RKO (cell line): ENCODE data around the gene SPTSSB.
A peak's percentile ranks its signal among the peaks of the same experiment; 100 is the strongest.

Experiments used
- DNase-seq: peaks from one replicate; pipeline ENCODE4 v3.0.0-alpha.2; 2016; ENCODE audit warnings: low spot score

SPTSSB gene

GRCh38 chr3:161390200-161390599 is 18.9 kb upstream of the SPTSSB start:
- no peak for DNase-seq

- DNase-seq: no peak
These were observed 18.2 kb upstream of the SPTSSB start for GRCh38 chr3:161389445-161390035.

- no peak for DNase-seq
These were observed 17.5 kb upstream of the SPTSSB start for GRCh38 chr3:161388855-161389254.

GRCh38 chr3:161386991-161387770 is 15.9 kb upstream of the SPTSSB start:
- no peak for DNase-seq

- DNase-seq: no peak
These were observed 1.3 kb upstream of the SPTSSB start for GRCh38 chr3:161372321-161373260.

- no peak for DNase-seq
These were observed 1.8 kb downstream of the SPTSSB start for GRCh38 chr3:161369531-161369930.

GRCh38 chr3:161366094-161366493 is 5.2 kb downstream of the SPTSSB start:
- no peak for DNase-seq

- DNase-seq: no peak
These were observed 12.8 kb downstream of the SPTSSB start for GRCh38 chr3:161358488-161358887.

GRCh38 chr3:161356287-161356686 is 15.0 kb downstream of the SPTSSB start:
- no peak for DNase-seq

GRCh38 chr3:161355508-161355907 is 15.8 kb downstream of the SPTSSB start:
- no peak for DNase-seq

GRCh38 chr3:161354554-161354953 is 16.8 kb downstream of the SPTSSB start:
- no peak for DNase-seq

- no peak for DNase-seq
These were observed 20.0 kb downstream of the SPTSSB start for GRCh38 chr3:161351330-161351729.

GRCh38 chr3:161350916-161351315 is 20.4 kb downstream of the SPTSSB start:
- no peak for DNase-seq

- DNase-seq: peak; percentile 64
These were observed 21.6 kb downstream of the SPTSSB start for GRCh38 chr3:161349529-161350312.

GRCh38 chr3:161348796-161349400 is 22.4 kb downstream of the SPTSSB start:
- DNase-seq: no peak

GRCh38 chr3:161347726-161348125 is 23.6 kb downstream of the SPTSSB start:
- no peak for DNase-seq

GRCh38 chr3:161345023-161345422 is 26.3 kb downstream of the SPTSSB start:
- no peak for DNase-seq

GRCh38 chr3:161343986-161344385 is 27.3 kb downstream of the SPTSSB start:
- no peak for DNase-seq

- DNase-seq: no peak
These were observed 27.8 kb downstream of the SPTSSB start for GRCh38 chr3:161343540-161343939.

- DNase-seq: no peak
These were observed 28.7 kb downstream of the SPTSSB start for GRCh38 chr3:161342629-161343028.
